Vagina (tissue), 2 donors: ENCODE data around the gene YAF2.

ENCODE experiments used
- POLR2AphosphoS5 ChIP-seq, 2 donors: sonication (generic); formaldehyde crosslinking; IDR thresholded peaks; one replicate each; pipeline ENCODE4 v1.9.0; 2017; ENCODE audit warnings: antibody characterized with exemption in 2 of 2, mild to moderate bottlenecking in 2 of 2, low read depth in 1 of 2; ENCODE audit not compliant: insufficient read depth in 1 of 2
- TF ChIP-seq, protein P1 (sequence below), 3 experiments: fragments of 450-650 bp in 2 of 3; fragments of 200-600 bp in 1 of 3; sonication (generic) in 1 of 3; IDR thresholded peaks; one replicate each; pipeline ENCODE4 v1.5.1; 2017 to 2019; ENCODE audit warnings: antibody characterized with exemption in 3 of 3, mild to moderate bottlenecking in 2 of 3, moderate library complexity in 2 of 3

DNA sequence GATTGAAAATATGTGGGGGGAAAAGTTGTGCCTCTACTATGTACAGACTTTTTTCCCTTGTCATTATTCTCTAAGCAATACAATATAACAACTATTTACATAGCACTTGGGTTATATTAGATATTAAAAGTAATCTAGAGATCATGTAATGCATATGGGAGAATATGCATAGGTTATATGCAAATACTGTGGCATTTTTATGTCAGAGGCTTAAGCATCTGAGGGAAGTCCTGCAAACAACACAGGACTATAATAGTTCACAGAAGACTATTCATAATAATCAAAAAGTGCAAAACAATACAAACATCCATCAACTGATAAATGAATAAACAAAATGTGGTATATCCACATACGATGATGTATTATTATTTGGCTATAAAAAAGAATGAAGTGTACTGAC is 33.7 kb downstream of the YAF2 start:
- TF ChIP-seq, protein P1, sequence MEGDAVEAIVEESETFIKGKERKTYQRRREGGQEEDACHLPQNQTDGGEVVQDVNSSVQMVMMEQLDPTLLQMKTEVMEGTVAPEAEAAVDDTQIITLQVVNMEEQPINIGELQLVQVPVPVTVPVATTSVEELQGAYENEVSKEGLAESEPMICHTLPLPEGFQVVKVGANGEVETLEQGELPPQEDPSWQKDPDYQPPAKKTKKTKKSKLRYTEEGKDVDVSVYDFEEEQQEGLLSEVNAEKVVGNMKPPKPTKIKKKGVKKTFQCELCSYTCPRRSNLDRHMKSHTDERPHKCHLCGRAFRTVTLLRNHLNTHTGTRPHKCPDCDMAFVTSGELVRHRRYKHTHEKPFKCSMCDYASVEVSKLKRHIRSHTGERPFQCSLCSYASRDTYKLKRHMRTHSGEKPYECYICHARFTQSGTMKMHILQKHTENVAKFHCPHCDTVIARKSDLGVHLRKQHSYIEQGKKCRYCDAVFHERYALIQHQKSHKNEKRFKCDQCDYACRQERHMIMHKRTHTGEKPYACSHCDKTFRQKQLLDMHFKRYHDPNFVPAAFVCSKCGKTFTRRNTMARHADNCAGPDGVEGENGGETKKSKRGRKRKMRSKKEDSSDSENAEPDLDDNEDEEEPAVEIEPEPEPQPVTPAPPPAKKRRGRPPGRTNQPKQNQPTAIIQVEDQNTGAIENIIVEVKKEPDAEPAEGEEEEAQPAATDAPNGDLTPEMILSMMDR (IDR thresholded peaks at IDR 0.05) = no peak
- no peak for TF ChIP-seq POLR2AphosphoS5 (IDR thresholded peaks at IDR 0.05; ENCODE audit: insufficient read depth in 1 of 2, low read depth in 1 of 2)
